ENCODE measurements around the gene ABCA7. TPM values are rescaled to one million over a fixed set of nuclear protein-coding genes. Genes with fewer than 3 reads are reported as not detected.

The ABCA7 gene
- 1 to 10 TPM; 3.9 to 9.5 (median 6.9) TPM for total RNA-seq

- peaks cover 0 to 11% (median 0%) of the 10 kb centered on the region in 4 donors for H3K27me3 ChIP-seq
- peaks cover 13 to 36% (median 28%) of the 10 kb centered on the region in 4 donors for H3K36me3 ChIP-seq
- peak within 1 kb of the TSS; percentile 56 to 61 (median 58) for H3K4me3 ChIP-seq
- peak within 1 kb of the TSS; percentile 49 to 71 (median 54) for H3K27ac ChIP-seq (replicated peaks in 1 of 4)
- peak; percentile 98 for DNase-seq (ENCODE audit: extremely low spot score)
- H3K4me1 ChIP-seq: peaks cover 23 to 47% (median 34%) of the 10 kb centered on the region in 4 donors
- H3K9me3 ChIP-seq: no peaks in the 10 kb centered on the region
- under 1% methylated on average over 32 of the region's 56 CpGs for WGBS
- TF ChIP-seq POLR2AphosphoS5 (IDR thresholded peaks at IDR 0.05) (peak; percentile 92 to 96), POLR2A (IDR thresholded peaks at IDR 0.05; ENCODE audit: low read depth) (no peak), EP300 (IDR thresholded peaks at IDR 0.05) (no peak)
- TF ChIP-seq, protein P1, sequence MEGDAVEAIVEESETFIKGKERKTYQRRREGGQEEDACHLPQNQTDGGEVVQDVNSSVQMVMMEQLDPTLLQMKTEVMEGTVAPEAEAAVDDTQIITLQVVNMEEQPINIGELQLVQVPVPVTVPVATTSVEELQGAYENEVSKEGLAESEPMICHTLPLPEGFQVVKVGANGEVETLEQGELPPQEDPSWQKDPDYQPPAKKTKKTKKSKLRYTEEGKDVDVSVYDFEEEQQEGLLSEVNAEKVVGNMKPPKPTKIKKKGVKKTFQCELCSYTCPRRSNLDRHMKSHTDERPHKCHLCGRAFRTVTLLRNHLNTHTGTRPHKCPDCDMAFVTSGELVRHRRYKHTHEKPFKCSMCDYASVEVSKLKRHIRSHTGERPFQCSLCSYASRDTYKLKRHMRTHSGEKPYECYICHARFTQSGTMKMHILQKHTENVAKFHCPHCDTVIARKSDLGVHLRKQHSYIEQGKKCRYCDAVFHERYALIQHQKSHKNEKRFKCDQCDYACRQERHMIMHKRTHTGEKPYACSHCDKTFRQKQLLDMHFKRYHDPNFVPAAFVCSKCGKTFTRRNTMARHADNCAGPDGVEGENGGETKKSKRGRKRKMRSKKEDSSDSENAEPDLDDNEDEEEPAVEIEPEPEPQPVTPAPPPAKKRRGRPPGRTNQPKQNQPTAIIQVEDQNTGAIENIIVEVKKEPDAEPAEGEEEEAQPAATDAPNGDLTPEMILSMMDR (IDR thresholded peaks at IDR 0.05): peak in 1 of 3 experiments; percentile 31
- intact Hi-C loops (cut with DNase I): loop anchor here (5.0 kb wide), 1 partner anchor 52 kb away; no protein-coding TSS in a partner anchor
Observed at GRCh38 chr19:1039646-1040475, at the start of gene ABCA7. Gene ABCA7, plus strand, starts transcription at chr19:1040107. Its CDS starts 1,255 bp downstream, at chr19:1041362.

DNA sequence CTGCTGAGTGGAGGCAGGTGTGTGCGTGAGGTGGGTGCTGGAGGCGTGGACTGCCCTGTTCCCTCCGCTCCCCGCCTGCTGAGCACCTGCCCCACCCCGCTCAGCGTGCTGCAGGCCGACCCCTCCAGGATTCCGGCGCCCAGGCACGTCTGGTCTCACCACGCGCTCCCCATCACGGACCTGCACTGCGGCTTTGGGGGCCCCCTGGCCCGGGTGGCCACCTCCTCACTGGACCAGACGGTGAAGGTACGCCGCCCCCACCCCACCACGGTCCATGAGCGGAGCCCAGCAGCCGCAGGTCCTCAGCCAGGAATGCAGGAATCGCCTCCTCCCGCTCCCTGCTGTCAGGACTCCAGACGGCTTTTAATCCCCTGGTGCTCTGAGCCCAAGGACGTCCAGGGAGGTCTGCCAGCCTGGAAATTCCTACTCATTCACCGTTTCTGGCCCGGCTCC, 49.8 kb upstream of the ABCA7 start:
- Histone ChIP-seq H3K4me1 (peaks cover 2 to 14% (median 11%) of the 10 kb centered on the region in 4 donors), H3K27ac (replicated peaks in 1 of 4) (no peak overlapping the region), H3K27me3 (peaks cover 0 to 12% (median 0%) of the 10 kb centered on the region in 4 donors), H3K4me3 (no peak overlapping the region), H3K9me3 (no peaks in the 10 kb centered on the region), H3K36me3 (peaks cover 17 to 83% (median 72%) of the 10 kb centered on the region in 4 donors)
- 70% methylated on average over 6 of the region's 27 CpGs for WGBS
- intact Hi-C loops (cut with DNase I): no loop called here
- no peak for DNase-seq (ENCODE audit: extremely low spot score)
- TF ChIP-seq, protein P1 (IDR thresholded peaks at IDR 0.05): no peak
- no peak for TF ChIP-seq POLR2A (IDR thresholded peaks at IDR 0.05; ENCODE audit: low read depth)
- TF ChIP-seq EP300 (IDR thresholded peaks at IDR 0.05): no peak
- TF ChIP-seq POLR2AphosphoS5 (IDR thresholded peaks at IDR 0.05): no peak

DNA sequence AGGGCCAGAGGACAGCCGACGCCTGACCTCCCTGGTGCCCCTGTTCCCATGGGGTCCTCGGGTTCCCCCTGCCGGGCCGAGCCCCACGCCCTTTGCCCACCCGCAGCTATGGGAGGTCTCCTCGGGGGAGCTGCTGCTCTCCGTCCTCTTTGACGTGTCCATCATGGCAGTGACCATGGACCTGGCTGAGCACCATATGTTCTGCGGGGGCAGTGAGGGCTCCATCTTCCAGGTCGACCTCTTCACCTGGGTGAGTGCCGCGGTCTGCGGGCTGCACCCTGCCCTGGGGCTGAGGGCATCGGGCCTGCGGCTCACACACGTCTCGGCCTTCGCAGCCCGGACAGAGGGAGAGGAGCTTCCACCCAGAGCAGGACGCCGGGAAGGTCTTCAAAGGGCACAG, 49.2 kb upstream of the ABCA7 start:
- Histone ChIP-seq H3K36me3 (peaks cover 17 to 79% (median 71%) of the 10 kb centered on the region in 4 donors), H3K4me1 (peaks cover under 1 to 9% (median 6%) of the 10 kb centered on the region in 4 donors), H3K9me3 (no peaks in the 10 kb centered on the region), H3K27ac (replicated peaks in 1 of 4) (no peak overlapping the region), H3K27me3 (peaks cover 0 to 18% (median 3%) of the 10 kb centered on the region in 4 donors), H3K4me3 (no peak overlapping the region)
- no peak for TF ChIP-seq POLR2A (IDR thresholded peaks at IDR 0.05; ENCODE audit: low read depth)
- TF ChIP-seq, protein P1 (IDR thresholded peaks at IDR 0.05): no peak
- no peak for TF ChIP-seq EP300 (IDR thresholded peaks at IDR 0.05)
- TF ChIP-seq POLR2AphosphoS5 (IDR thresholded peaks at IDR 0.05): no peak
- 94% methylated on average over 18 of the region's 23 CpGs for WGBS
- intact Hi-C loops (cut with DNase I): no loop called here
- no peak for DNase-seq (ENCODE audit: extremely low spot score)

DNA sequence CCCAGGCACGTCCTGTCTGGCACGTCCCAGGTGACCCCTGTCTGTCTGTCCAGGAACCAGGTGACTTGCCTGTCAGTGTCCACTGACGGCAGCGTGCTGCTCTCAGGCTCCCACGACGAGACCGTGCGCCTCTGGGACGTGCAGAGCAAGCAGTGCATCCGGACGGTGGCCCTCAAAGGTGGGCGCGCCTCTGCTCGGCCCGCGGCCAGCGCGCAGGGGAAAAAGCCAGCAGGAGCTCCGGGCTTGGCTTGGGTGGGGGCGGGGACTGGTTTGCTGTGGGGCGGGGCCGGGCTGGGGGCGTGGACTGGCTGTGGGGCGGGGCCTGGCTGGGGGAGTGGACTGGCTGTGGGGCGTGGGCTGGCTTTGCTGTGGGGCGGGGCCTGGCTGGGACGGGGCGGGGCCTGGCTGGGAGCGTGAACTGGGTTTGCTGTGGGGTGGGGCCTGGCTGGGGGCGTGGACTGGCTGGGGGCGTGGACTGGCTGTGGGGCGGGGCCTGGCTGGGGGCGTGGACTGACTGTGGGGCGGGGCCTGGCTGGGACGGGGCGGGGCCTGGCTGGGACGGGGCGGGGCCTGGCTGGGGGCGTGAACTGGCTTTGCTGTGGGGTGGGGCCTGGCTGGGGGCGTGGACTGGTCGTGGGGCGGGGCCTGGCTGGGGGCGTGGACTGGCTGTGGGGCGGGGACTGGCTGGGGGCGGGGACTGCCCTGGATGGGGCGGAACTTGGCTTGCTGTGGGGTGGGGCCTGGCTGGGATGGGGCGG, 48.6 kb upstream of the ABCA7 start:
- peaks cover 3 to 24% (median 9%) of the 10 kb centered on the region in 4 donors for H3K27me3 ChIP-seq
- WGBS: 93% methylated on average over 21 of the region's 47 CpGs
- peaks cover 17 to 73% (median 65%) of the 10 kb centered on the region in 4 donors for H3K36me3 ChIP-seq
- intact Hi-C loops (cut with DNase I): no loop called here
- H3K9me3 ChIP-seq: no peaks in the 10 kb centered on the region
- no peak overlapping the region for H3K27ac ChIP-seq (replicated peaks in 1 of 4)
- peaks cover 6 to 13% (median 12%) of the 10 kb centered on the region in 4 donors for H3K4me1 ChIP-seq
- DNase-seq (ENCODE audit: extremely low spot score): no peak
- H3K4me3 ChIP-seq: no peak overlapping the region
- TF ChIP-seq, protein P1 (IDR thresholded peaks at IDR 0.05): no peak
- no peak for TF ChIP-seq POLR2AphosphoS5 (IDR thresholded peaks at IDR 0.05)
- no peak for TF ChIP-seq EP300 (IDR thresholded peaks at IDR 0.05)
- TF ChIP-seq POLR2A (IDR thresholded peaks at IDR 0.05; ENCODE audit: low read depth): no peak

All from esophagus muscularis mucosa (tissue), 4 donors.